ENCODE data around the gene MTUS2. TPM values are rescaled to one million over a fixed set of nuclear protein-coding genes. Genes with fewer than 3 reads are reported as not detected.

The MTUS2 gene
- total and polyA plus RNA-seq, 2 of the 8 experiments (the other 6 are each of a cell fraction or from before 2014, with no cell fraction given) = 0.18 to 0.80 TPM

DNA sequence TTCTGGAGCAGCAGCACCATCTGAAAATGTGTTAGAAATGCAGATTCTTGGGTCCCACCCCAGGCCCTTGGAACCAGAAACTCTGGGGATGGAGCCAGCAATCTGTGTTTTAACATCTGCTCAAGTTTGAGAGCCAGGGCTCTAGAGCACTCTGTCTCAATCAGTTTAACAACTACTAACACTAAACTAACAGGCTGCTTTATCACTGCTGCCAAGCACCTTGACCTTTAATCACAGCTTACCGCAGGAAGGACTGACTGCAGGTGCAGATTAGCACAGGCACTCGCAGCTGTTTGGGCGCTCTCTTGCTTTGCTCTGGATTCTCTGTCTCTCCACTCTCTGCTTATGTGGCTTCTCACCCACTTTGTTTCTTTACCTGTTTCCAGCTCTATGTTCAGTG lies 163.5 kb downstream of the MTUS2 start:
- Histone ChIP-seq H3K4me1 (replicated peaks in 1 of 4; ENCODE audit: control insufficient read depth in 3 of 4, insufficient read depth in 4 of 4, low read length in 3 of 4) (no peaks in the 10 kb centered on the region), H3K9ac (replicated peaks in 1 of 4; ENCODE audit: extremely low read depth in 1 of 4, low read depth in 3 of 4, low read length in 3 of 4) (no peak overlapping the region), H4K5ac (ENCODE audit: insufficient read length, low read depth, low read length) (no peak overlapping the region), H2AFZ (ENCODE audit: low read length) (peak overlapping the region; percentile 96), H3K79me2 (ENCODE audit: control insufficient read depth in 1 of 2, insufficient read depth in 2 of 2, low read length in 2 of 2) (no peaks in the 10 kb centered on the region), H2AK5ac (ENCODE audit: low read depth, low read length) (no peak overlapping the region), H3K36me3 (ENCODE audit: control insufficient read depth in 2 of 4, insufficient read depth in 4 of 4, low read length in 3 of 4) (no peaks in the 10 kb centered on the region), H3K23me2 (ENCODE audit: low read depth, low read length) (no peaks in the 10 kb centered on the region), H2BK120ac (replicated peaks; ENCODE audit: low read depth, low read length) (no peak overlapping the region), H4K8ac (ENCODE audit: extremely low read depth, insufficient read depth, low read length) (no peak overlapping the region), H3K4me3 (ENCODE audit: extremely low read depth in 1 of 4, insufficient read depth in 2 of 4, low read depth in 3 of 4, low read length in 4 of 4) (no peak overlapping the region), H2BK20ac (ENCODE audit: low read length) (no peak overlapping the region), H4K20me1 (replicated peaks in 1 of 2; ENCODE audit: control insufficient read depth in 1 of 2, insufficient read depth in 2 of 2, low read length in 2 of 2) (no peaks in the 10 kb centered on the region), H3K18ac (ENCODE audit: extremely low read depth, low read length) (no peak overlapping the region), H2BK12ac (ENCODE audit: low read depth, low read length) (no peak overlapping the region), H3K27ac (ENCODE audit: low read depth, low read length) (no peak overlapping the region), H3K9me3 (ENCODE audit: insufficient read depth in 2 of 2, low read depth in 1 of 2, low read length in 1 of 2) (no peaks in the 10 kb centered on the region), H3K56ac (replicated peaks; ENCODE audit: insufficient read length, low read depth, low read length) (no peak overlapping the region), H2BK15ac (ENCODE audit: low read length) (no peak overlapping the region), H4K91ac (replicated peaks; ENCODE audit: insufficient read length, low read length) (no peak overlapping the region), H3K79me1 (ENCODE audit: low read depth, low read length) (no peaks in the 10 kb centered on the region), H3K27me3 (replicated peaks in 1 of 4; ENCODE audit: control insufficient read depth in 3 of 4, extremely low read depth in 1 of 4, insufficient read depth in 3 of 4, low read length in 3 of 4) (no peaks in the 10 kb centered on the region), H3K4me2 (ENCODE audit: insufficient read depth in 1 of 2, low read depth in 2 of 2, low read length in 2 of 2) (no peak overlapping the region), H3K14ac (ENCODE audit: insufficient read length) (no peak overlapping the region), H2BK5ac (ENCODE audit: low read depth, low read length) (no peak overlapping the region), H3K23ac (ENCODE audit: insufficient read length) (no peak overlapping the region), H3K4ac (replicated peaks; ENCODE audit: insufficient read length, low read depth, low read length) (no peak overlapping the region)
- CTCF ChIA-PET (ENCODE audit: partially characterized antibody) = no interaction called here
- 90% methylated on average over 3 of the region's 3 CpGs; no CpG with 5 or more reads in 1 of the 2 experiments for WGBS, 2 experiments (ENCODE audit: extremely low coverage in 1 of 2, insufficient coverage in 1 of 2, insufficient read length in 1 of 2, insufficient replicate concordance in 2 of 2, low coverage in 1 of 2, low lambda C conversion rate in 2 of 2, missing lambda C conversion rate in 1 of 2)
- FAIRE-seq = no peak
- POLR2A ChIA-PET (ENCODE audit: partially characterized antibody) = interaction anchor here (0.7 kb wide), 1 partner anchor 56 kb away, joined by 3 read pairs; no protein-coding TSS in a partner anchor
- DNase-seq (ENCODE audit: low read depth in 1 of 2, low spot score in 2 of 2) = no peak
- TF ChIP-seq, protein P1, sequence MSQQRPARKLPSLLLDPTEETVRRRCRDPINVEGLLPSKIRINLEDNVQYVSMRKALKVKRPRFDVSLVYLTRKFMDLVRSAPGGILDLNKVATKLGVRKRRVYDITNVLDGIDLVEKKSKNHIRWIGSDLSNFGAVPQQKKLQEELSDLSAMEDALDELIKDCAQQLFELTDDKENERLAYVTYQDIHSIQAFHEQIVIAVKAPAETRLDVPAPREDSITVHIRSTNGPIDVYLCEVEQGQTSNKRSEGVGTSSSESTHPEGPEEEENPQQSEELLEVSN (IDR thresholded peaks at IDR 0.05) = no peak
- no peak for TF ChIP-seq CTBP2 (IDR thresholded peaks at IDR 0.05; ENCODE audit: borderline replicate concordance, insufficient read depth, insufficient read length, low read length)
- no peak for TF ChIP-seq CBX8 (IDR thresholded peaks at IDR 0.05; ENCODE audit: borderline replicate concordance, low read depth, low read length)
- no peak for TF ChIP-seq JUN (IDR thresholded peaks at IDR 0.05; ENCODE audit: low read depth, low read length)
- no peak for TF ChIP-seq BACH1 (IDR thresholded peaks at IDR 0.05; ENCODE audit: low read length)
- TF ChIP-seq RXRA (IDR thresholded peaks at IDR 0.05; ENCODE audit: insufficient read depth, low read depth, low read length) = no peak
- TF ChIP-seq, protein P2, sequence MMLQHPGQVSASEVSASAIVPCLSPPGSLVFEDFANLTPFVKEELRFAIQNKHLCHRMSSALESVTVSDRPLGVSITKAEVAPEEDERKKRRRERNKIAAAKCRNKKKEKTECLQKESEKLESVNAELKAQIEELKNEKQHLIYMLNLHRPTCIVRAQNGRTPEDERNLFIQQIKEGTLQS (IDR thresholded peaks at IDR 0.05; ENCODE audit: insufficient read depth, low read depth, low read length) = no peak
